GM12865 (cell line): ENCODE results near the gene SHLD2.
"Not testable (repeated sequence)": the region's sequence is repeated elsewhere in the genome, so short reads cannot be mapped to it uniquely, and the experiment has no call there.

Experiments
- DNase-seq: peaks from one replicate; pipeline ENCODE4 v3.0.0; 2010; ENCODE audit warnings: low read depth
- H3K4me3 ChIP-seq: 2 replicates; pipeline ENCODE4 v1.5.1; 2011; ENCODE audit warnings: mild to moderate bottlenecking, low read depth, low read length, control low read depth

SHLD2 gene

DNA sequence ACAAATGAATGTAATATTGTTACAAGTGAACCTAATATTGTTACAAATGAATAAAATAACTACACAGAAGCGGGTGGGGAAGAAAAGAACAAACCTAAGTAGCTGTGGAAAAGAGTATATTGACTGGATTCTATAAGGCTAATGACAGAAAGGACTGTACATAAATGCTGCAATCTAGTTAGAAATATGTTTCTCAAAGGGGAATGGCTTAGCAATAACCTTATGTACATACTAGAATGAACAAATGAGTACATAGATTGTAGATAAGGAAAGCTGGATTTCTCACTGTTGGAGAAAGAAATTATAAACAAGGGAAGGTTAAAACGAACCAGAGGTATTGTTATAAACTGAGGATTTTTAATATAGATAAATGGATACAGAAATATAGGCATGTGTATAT, 68.4 kb downstream of the SHLD2 start:
- not testable (repeated sequence) for H3K4me3 ChIP-seq, DNase-seq

DNA sequence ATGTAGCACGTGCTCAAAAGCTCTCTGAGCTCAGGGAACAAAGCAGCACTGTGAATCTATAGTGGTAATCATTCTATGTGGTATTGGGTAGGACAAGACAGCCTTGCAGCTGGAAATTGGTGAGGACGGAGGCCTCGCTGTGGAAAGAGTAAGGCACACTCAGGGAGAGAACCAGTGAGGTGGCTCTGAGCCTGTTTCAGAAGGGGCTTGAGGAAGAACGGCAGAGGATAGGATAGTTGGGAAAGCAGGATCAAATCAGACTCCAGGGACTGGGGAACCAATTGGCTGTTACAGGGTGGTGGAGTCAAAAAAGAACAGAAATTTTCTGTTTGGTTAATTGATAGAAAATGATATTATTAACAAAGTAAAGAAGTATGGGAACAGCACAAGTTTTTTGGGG, 74.9 kb downstream of the SHLD2 start:
- DNase-seq, H3K4me3 ChIP-seq: not testable (repeated sequence)

DNA sequence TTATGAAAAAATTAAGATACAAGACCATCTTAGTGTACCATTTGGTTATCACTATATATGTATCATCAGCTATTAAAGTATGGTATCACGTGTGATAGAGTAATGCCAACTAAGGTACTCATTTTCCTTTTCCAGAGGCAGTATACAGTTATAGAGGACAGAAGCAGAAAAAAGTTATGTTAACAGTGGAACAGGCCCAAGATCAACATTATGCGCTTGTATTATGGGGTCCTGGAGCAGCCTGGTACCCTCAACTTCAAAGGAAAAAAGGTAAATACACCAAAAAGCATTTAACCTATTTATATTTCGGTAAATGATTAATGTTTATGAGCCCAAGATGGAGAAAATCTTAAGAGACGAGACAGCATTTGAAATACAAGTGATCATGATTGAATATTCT, 75.7 kb downstream of the SHLD2 start:
- H3K4me3 ChIP-seq, DNase-seq: not testable (repeated sequence)

DNA sequence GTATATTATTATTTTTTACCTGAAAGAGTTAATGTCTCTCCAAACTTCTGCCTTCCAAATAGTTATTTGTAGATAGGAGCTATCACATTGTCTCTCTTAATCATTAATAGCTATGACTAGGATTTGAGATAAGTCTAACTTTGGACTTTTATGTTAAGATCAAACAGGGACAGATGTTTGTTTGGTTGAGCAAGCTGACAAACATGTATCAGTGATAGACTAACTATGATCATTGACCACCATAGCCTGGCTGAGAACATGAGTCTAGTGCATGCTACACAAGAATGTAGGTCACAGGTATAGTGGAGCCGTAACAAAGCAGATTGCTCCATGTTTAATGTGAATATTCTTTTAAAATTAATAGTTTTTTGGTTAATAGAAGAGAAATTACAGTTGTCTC, 76.7 kb downstream of the SHLD2 start:
- not testable (repeated sequence) for H3K4me3 ChIP-seq, DNase-seq

DNA sequence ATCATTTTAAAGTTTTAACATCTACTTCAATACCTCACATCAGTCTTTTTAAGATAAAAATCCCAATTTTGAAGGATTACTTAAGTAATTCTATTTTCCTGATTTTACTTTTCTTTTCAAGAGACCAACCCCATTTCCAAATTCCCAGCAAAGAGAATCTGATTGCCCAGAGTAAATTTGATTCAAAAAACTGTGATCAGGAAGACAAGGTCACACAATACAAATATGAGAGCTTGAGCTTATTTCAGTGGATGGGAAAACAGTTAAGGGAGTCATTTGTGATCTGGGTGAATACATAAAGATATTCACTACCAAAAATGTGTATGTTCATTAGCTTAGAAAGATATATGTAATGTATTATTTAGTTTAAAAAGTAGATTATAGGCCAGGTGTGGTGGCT, 77.2 kb downstream of the SHLD2 start:
- H3K4me3 ChIP-seq, DNase-seq: not testable (repeated sequence)

DNA sequence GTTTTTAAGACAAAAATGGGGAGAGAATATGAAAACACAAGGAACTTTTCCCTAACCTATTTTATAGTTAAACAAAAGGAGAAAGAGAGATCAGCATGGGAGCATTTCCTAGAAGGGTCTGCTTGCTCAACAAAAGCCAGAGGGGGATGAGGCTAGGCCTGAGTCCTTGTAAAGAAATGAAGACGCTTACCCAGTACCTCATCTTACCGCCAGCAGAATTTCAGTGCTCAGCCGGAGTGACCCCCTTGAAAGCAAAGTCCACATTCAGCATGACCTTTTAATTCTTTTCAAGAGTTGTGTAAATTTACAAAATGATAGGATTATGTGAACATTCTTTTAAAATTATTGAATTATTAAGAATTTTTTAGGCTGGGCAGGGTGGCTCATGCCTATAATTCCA, 82.6 kb downstream of the SHLD2 start:
- H3K4me3 ChIP-seq, DNase-seq: not testable (repeated sequence)

DNA sequence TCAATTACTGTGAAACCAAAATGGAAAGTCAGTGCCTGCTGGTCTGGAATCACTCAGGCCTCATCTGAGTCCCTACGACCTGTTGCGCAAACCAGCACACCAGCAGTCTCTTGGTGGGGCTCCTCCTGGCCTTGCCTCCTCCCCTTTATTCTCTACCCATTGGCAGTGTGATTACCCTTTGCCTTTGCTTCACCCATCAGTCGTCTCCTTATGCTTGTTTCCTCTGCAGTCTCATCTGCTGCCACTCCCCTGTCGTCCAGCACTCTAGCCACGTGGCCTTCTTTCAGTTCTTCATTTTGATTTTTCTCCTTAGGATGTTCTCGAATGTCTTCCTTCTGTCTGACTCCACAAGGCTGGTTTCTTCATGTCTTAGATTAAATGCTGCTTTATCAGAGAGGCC, 89.4 kb downstream of the SHLD2 start:
- not testable (repeated sequence) for DNase-seq, H3K4me3 ChIP-seq

DNA sequence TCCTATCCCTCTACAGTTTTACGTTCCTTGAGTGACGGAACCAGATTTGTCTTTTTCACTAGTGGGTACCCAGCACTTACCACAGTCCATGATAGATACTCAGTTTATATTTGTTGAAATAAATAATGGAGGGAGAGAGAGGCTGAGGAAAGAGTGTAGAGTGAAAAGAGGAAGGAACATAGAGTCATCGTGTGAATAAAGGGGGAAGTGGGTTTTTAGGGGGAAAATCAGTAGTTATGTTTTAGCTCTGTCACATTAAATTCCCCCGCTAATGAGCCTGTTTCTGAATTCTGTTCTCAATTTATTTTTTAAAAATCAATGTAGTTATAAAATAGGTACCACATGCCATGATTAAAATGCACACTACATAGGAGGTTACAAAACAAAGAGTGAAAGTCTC, 91.0 kb downstream of the SHLD2 start:
- not testable (repeated sequence) for H3K4me3 ChIP-seq, DNase-seq

DNA sequence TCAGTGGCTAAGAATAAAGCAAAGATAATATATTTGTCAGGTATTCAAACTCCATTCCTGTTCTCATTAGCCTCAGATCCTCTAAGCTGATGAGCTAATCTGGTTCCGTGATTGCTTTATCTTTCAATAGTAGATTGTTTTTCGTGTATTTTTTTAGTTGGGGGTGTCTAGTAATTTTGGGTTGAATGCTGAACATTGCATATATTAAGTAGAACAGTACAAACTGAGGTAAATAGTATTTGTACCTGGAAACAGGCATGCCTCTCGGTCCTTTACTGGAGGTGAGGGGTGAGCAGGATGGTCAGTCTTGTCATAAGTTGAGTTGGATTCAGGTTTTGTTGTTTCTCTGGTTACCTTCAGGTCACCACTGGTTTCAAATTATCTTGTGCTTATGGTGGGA, 92.6 kb downstream of the SHLD2 start:
- DNase-seq, H3K4me3 ChIP-seq: not testable (repeated sequence)

DNA sequence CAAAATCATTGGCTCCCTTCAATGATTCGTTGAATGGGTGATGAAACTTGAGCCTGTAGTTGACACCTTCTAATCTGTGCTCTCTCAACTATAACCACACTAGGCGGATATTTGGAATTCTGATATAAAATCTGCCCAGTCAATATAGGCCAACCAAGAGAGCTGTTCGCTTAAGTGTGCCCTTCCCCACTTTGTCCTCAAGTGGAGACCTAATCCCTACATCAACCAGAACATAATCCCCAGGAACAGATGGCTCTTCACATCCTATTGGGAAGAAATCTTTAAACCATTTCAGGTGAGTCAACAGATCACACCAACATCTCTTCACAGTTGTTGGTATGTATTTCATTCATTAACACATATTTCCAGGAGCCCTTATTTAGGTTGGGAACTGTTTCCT, 96.8 kb downstream of the SHLD2 start:
- not testable (repeated sequence) for DNase-seq, H3K4me3 ChIP-seq

DNA sequence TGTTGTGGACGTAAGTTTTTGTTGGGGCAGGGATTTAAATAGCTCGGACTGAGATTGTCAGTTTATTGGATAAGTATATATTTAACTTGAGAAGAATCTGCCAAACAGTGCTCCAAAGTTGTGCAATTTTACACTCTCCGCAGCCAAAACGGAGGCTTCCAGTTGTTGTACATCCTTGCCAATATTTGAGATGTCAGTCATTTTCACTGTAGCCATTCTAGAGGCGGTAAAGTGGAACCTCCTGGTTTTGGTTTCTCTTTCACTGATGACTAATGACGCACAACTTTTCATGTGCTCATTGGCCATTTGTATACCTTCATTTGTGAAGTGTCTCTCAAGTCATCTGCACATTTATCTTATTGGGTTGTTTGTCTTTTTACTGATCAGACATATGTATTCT, 105.9 kb downstream of the SHLD2 start:
- peak; percentile 60 for DNase-seq
- not testable (repeated sequence) for H3K4me3 ChIP-seq

DNA sequence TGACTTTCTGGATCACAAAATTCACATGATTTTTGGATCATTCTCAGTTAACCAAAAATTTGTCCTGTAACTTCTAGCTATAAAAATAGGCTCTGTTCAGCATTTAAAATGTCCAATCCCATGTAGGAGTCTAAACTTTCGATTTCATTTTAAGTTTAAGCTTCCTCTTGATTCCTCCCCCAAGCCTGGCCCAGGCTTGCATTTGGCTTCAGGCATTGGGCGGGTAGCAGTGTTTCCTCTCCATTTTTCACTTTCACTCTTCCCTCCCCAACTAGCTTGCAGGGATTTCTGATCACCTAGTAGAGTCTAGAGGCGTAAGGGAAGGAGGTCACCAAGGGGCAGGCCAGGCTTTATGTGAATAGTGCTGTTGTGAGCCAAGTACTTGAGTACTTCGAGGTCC, 109.8 kb downstream of the SHLD2 start:
- DNase-seq = peak; percentile 21

DNA sequence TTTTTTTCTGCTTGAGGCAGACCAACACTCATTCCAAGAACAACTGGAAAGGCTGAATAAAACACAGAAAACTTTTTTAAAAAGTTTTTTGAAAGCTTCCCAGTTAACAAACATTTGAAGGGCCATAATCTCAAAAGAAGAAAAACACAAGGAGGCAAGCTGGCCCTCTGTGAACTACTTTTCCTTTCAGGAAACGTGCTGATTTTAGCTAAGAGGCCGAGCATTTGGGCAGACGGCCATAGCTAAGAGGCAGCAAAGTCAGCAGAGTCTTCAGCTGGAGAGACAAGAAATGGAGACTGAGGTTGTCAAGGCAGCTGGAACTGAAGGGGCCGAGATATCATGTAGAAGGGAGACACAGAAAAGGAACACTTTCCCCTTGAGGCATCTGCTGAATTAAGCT, 111.9 kb downstream of the SHLD2 start:
- not testable (repeated sequence) for DNase-seq, H3K4me3 ChIP-seq

More for the DNA sequence above, 109.8 kb downstream of the SHLD2 start:
- H3K4me3 ChIP-seq = not testable (repeated sequence)

DNA sequence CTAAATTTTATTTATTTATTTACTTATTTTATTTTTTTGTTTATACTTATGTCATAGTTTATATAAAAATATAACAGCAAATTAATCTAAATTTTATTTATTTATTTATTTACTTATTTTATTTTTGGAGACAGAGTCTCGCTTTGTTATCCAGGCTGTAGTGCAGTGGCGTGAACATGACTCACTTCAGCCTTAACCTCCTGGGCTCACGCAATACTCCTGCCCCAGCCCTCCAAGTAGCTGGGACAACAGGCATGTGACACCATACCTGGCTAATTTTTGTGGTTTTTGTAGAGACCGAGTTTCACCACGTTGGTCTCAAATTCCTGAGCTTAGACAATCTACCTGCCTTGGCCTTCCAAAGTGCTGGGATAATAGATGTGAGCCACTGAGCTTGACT, 115.3 kb downstream of the SHLD2 start:
- not testable (repeated sequence) for H3K4me3 ChIP-seq, DNase-seq

DNA sequence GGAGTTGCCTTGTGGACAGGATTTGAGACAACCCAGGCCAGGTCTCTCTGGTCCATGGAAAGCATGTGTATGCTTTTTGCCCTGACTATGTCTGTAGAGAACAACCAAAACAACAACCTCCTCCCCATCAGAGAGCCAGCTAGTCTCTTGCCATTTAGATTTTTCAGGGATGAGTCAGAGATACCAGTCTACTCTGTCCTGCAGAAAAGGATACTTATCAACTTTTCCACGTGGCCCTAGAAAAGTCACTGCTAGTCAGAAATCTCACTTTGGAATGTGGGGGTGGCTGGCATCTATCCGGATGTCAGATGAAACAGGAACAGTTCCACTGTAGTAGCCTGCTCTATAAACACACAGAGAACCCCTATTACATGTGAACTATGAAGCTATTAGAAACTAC, 116.8 kb downstream of the SHLD2 start:
- not testable (repeated sequence) for H3K4me3 ChIP-seq, DNase-seq

DNA sequence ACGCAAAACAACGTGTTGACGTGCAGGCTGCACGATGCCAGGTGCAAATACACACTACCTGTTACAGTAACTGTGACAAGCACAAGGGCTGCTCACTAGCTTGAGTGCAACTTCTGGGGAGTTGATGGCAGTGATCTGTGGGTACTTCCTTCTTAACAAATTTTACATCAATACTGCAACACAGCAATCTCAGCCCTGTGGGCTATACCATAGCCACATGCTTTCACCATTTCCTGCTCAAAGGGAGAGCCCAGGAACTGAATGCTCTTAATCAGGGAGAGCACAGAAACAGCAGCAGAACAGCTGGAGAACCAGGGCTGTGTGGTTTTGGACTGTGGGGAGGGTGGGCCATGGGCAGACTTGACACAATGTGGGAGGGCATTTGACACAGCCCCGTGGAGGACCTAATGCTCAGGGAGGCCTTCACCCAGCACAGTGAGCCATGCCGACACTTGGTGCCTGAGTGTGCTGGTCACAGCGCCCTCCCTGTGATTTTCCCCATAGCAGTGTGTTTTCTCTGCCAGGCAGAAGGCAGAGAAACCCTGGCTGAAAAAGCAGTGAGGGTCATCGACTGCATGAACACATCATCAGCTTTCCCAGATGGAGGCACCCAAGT, 118.3 kb downstream of the SHLD2 start:
- H3K4me3 ChIP-seq, DNase-seq: not testable (repeated sequence)

DNA sequence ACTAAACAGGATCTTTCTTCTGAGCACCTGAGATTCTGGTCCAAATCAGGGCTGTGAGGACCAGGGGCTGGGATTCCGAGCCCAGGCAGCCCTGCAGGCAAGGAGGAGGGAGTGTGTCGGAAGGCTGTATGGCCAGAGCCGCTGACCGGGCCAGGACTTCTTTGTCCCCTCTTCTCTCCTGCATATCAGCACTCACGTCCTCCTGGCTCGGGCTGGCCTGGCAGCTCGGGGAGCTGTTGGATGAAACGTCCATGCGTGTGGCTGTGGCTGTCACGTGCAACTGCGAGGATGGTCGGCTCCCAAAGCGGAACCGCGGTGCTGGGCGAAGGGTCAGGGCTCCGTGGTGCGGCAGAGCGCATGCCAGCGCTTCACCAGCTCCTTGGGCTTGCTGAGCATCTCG, 118.8 kb downstream of the SHLD2 start:
- not testable (repeated sequence) for DNase-seq, H3K4me3 ChIP-seq

DNA sequence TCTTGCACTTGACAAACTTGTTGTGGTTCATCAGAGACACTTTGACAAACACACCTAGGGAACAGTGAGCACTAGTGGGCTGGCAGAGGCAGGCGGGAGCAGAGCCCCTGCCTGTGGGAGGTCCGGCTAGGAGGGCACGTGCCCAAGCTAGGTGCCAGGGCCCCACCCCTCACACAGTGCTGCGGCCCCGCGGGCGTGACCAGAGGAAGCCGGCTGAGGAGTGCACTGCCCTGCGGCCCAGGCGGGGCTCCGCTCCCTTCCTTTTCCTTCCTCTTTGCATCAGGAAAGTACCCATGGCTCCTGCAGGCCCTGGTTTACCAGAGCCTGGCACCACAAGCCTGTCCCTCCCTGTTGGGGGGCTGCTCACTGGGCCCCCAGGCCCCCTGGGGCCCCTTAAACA, 121.1 kb downstream of the SHLD2 start:
- DNase-seq = not testable (repeated sequence)

DNA sequence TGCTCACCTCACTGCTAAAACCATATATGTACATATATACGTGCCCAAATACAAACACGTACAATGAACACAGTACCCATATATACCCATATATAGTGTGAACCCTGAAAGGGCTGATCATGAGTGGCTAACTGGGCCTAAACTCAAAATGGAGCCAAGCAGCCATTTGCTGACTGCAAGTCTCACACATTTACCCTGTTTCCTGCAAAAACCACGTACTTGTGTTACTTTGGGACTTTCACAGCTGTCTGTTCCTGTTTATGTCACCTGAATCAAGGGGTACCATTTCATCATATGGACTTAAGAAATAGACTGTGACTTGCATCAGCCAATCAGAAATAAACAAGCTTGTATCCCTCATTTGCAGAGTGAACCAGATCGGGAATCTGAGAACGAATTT, 124.4 kb downstream of the SHLD2 start:
- not testable (repeated sequence) for DNase-seq, H3K4me3 ChIP-seq

More for the DNA sequence above, 121.1 kb downstream of the SHLD2 start:
- not testable (repeated sequence) for H3K4me3 ChIP-seq

DNA sequence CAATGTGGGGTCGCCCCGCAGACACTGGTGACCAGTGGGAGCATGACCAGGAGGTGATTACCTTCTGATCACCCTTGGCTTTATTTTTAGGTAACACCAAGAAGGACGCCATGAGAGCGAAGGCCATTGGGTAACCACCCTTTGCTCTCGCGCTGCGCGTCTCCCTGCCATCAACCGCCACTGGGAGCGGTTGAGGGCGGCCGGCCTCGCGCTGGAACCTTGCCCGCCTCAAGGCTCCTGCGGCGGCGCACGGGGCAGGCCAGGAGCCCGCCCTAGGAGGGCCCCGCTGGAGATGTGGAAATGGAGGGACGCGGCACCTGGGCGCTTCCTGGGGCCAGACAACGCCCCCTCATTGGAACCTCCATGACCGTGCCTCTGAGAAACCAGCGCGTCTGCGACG, 127.8 kb downstream of the SHLD2 start:
- not testable (repeated sequence) for DNase-seq, H3K4me3 ChIP-seq

DNA sequence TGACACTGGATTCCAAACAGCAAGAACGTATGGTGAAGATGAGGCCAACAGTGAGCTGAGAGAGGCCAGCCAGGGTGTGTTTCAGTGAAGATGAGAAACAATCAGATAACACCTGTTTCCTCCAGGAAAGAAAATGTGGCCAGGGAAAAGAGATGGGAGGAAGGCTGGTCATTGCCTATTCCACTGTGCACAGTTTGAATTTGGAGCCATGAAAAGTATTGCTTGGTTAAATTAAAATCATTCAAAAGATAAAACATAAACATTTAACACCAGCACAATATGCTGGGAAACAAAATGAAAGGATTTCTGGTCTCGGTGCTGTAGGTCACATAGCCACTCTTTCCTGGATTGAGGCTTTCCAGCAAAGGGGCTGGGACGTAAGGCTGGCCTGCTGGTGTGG, 130.1 kb downstream of the SHLD2 start, which contains the start of gene NUTM2A:
TSS of gene NUTM2A (plus strand) at position 301 of the 400 bp plus-strand sequence. CDS start 383 bp downstream, outside the sequence.
- not testable (repeated sequence) for H3K4me3 ChIP-seq, DNase-seq
